ENCODE measurements around the gene KIAA0040.

DNA sequence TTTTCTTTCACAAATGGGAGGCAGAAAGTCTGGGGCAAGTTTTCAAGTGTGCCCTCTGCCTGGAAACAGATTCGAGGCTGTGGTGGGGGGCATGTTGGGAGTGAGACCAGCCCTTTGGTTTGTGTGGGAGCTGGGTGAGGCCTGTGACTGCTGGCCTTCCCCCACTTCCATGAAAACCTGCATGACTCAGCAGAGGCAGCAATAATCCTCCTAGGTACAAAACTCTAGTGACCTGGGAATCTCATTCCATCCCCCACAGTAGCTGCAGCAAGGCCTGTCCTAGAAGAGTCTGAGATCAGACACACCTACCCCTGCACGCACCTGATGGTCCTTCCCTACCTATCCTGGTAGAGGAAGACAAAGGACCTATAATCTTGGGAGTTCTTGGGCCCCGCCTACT, 42.1 kb upstream of the KIAA0040 start:
- TF ChIP-seq, protein P1, sequence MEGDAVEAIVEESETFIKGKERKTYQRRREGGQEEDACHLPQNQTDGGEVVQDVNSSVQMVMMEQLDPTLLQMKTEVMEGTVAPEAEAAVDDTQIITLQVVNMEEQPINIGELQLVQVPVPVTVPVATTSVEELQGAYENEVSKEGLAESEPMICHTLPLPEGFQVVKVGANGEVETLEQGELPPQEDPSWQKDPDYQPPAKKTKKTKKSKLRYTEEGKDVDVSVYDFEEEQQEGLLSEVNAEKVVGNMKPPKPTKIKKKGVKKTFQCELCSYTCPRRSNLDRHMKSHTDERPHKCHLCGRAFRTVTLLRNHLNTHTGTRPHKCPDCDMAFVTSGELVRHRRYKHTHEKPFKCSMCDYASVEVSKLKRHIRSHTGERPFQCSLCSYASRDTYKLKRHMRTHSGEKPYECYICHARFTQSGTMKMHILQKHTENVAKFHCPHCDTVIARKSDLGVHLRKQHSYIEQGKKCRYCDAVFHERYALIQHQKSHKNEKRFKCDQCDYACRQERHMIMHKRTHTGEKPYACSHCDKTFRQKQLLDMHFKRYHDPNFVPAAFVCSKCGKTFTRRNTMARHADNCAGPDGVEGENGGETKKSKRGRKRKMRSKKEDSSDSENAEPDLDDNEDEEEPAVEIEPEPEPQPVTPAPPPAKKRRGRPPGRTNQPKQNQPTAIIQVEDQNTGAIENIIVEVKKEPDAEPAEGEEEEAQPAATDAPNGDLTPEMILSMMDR (IDR thresholded peaks at IDR 0.05): no peak
- no peak for TF ChIP-seq POLR2A (IDR thresholded peaks at IDR 0.05)
